HTR-8/SVneo (cell line): Measurements from ENCODE around the gene SLC2A11.
"Not testable (repeated sequence)": the region's sequence is repeated elsewhere in the genome, so short reads cannot be mapped to it uniquely, and the experiment has no call there.

Experiments used
- DNase-seq: peaks from one replicate; pipeline ENCODE4 v3.0.0; 2011; ENCODE audit warnings: low spot score, mixed read lengths; ENCODE audit not compliant: insufficient read length
- FAIRE-seq: peaks from 2 replicates; lab custom pipeline; 2011; peaks lifted over from hg19 to GRCh38; lab: Jason Lieb, UNC

SLC2A11 gene

DNA sequence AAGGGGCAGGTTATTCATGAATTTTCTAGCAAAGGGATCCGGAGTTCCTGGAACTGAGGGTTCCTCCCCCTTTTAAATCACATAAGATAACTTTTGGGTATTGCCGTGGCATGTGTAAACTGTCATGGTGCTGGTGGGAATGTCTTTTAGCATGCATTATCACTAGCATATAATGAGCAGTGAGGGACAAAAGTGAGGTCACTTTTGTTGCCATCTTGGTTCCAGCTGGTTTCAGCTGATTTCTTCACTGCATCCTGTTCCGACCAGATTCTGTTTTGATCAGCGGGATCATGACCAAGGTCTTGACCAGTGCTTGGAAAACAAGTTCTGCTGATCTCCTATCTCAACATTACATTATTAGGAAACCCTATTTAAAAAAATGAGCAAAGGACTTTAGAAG is 43.9 kb downstream of the SLC2A11 start:
- DNase-seq = no peak
- no peak for FAIRE-seq

DNA sequence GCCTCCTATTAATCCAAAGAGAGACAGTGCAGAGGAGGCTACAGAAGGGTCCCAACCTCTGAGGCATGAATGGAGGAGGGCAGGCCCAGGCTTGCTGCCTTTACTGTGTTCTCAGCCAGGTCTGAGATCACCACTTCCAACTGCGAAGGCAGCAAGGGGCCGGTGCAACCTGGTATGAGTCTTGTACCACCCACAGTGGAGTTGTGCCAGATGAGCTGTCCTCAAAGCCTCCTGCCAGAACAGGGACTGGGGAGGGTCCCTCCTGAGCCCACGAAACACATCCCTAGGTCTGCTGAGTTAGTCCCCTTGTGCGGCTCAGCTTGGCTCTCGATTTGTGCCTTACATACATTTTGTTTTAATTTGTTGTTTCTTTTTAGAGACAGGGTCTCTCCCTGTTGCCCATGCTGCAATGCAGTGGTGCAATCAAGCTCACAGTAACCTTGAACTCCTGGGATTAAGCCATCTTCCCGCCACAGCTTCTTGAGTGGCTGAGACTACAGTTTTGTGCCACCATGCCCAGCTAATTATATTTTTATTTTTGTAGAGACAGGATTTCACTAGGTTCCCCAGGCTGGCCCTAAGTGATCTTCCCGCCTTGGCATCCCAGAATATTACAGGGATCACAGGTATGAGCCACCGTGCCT is 45.8 kb downstream of the SLC2A11 start:
- DNase-seq (no peak), FAIRE-seq (no peak)

DNA sequence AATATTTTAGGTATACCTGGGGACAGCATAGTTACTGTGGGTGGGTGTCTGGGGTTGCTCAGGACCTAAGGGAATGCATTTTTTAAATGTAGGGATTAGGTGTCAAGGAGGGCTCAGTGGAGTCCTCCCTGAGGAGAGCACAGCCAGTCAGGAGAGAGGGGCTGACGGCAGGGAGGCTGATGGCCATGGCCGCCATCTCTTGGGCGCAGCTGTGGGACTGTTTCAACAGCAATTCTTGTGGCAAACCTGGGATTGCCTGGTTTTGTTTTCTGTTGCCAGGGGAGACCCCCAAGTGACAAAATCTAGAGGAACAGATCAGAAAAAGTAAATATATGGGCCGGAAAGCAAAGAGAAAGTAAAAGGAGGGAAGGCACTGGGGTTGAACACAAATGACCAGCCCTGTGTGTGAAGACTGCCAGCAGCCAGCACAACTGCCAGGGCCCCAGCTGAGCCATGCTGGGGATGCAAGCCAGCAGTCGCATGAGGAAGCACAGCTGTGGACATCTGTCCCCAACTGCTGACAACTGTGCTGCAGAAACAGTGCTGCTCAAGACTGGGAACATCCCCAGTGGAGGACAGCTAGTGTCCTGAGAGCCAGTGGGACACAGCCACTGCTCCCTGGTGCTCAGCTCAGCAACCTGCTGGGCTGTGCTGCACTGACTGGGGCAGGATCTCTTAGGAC is 47.0 kb downstream of the SLC2A11 start:
- no peak for FAIRE-seq
- no peak for DNase-seq

DNA sequence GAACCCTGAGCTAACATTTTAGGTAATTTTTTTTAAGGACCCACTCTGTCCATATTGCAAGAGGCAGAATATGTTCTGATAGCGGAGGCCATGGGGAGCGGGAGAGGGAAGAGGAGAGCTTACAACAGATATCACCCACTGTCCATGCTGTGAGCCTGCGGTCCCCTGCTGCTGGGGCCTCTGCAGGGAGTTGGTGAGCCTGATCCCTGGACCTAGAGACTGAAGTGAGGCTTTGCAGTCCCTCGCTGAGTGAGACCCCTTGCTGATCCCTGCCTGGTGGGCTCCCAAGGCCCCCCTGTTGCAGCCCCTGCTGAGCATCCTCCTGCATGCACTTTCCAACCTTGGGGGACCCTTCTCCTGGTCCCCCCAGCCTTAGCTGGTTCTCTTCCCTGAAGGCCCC is 49.0 kb downstream of the SLC2A11 start:
- DNase-seq (no peak), FAIRE-seq (no peak)

DNA sequence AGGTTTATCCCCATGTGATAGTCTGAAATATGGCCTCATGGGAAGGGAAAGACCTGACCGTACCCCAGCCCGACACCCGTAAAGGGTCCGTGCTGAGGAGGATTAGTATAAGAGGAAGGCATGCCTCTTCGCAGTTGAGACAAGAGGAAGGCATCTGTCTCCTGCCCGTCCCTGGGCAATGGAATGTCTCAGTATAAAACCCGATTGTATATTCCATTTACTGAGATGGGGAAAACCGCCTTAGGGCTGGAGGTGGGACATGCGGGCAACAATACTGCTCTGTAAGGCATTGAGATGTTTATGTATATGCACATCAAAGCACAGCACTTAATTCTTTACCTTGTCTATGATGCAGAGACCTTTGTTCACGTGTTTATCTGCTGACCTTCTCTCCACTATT is 49.7 kb downstream of the SLC2A11 start:
- FAIRE-seq, DNase-seq: not testable (repeated sequence)

DNA sequence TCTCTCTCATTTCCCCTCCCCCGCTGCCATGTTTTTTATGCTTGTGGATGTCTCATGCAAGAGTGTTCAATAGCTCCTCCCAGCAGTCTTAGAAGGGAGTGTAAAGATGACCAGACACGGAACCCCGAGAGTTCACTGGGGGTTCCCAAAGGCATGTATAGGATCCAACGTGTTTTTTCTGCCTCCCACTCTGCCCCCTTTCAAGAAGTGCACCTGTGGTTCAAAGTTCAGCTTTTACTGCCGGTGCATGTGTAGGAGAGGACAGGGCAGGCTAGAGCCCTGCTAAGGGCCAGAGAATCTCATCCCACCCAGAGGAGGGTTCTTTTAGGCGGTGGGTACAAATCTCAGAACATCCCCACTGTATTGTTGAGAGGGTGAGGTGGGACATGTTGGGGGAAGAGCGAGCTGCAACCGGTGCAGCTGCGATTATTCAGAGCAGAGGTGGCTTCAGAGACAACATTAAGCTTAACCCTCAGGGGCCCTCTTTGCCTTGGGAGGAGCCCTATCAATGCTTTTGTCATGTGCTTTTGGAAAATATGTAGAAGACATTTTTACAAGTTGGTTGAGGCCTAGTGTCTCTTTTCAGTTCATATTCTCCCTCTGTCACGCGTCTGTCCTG is 51.0 kb downstream of the SLC2A11 start:
- FAIRE-seq (no peak), DNase-seq (no peak)

DNA sequence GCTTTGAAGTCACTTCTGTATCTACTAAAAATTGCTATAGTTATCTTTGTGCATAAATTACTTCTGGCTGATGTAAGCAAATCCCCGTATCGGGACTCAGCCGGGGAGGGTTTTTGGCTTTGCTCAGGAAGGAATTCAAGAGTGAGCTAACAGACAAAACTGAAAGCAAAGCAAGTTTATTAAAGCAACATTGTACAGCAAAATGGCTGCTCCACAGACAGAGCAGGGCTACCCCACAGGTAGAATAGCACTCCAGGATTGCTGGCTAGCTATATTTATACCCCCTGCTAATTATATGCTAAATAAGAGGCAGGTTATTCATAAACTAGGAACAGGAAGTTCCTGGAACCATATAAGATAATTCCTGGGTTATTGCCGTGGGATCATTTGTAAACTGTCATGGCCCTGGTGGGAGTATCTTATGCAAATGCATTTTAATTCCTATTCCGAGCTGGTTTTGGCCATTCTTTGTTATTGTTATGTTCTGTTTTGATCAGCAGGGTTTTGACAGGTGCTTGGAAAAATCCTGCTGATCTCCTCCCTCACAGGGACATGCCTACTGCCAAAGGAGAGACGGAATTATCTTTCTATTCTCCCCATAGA is 51.7 kb downstream of the SLC2A11 start:
- FAIRE-seq = no peak

DNA sequence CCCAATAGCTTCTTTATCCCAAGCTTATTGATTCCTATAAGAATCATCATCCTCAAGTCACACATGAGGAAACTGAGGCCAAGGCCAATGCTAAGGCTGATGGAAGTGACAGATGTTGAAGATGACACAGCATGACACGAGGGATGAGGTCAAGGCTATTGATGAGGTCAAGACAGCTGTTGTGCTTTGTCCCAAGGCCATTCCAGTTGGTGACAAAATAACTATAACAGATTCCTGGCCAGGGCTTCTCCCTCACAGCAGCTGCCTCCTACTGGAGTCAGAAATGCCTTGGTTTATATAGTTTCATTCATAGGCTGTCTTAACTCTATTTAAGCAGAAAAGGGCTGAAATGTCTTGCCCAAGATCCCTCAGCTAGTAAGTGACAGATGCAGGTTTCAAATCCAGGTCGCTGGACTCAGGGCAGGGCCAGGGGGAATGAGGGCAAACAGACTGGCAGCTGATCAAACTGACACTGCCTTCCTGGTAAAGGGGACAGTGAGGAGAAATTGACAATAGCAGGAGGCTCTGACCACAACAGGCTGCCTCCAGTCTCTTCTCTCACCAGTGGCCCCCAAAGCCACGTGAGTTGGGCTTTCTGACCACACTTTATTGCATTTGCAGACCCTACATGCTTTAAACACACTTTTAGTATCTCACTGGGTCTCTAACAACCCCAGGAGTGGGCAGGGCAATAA is 53.0 kb downstream of the SLC2A11 start:
- FAIRE-seq (no peak), DNase-seq (no peak)

More for the DNA sequence above, 51.7 kb downstream of the SLC2A11 start:
- DNase-seq = no peak

DNA sequence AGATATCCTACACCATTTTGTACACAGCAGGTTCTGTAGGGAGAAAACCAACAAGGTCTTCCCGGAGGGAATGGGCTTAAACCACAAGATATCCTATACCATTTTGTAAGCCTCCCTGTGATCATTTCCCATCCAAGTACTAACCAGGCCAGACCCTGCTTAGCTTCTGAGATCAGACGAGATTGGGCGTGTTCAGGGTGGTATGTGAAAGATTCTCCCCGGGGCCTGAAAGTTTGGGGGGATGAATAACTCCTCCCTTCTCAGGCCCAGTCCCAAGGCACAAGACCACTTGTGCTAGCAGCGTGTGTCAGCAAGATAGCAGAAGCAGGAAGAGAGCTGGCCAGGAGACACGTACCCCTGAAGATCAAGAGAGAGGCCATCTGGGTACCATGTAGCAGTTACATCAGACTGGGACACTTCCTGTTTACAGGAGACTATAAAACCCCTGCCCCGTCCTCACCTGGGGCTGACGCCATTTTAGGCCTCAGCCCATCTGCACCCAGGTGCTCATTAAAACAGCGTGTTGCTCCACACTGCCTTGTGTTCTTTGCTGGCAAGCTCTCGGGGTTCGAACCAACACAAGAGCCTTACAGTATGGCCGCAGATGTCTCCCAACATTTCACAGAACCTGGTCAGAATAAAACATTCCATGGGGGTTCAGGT is 53.8 kb downstream of the SLC2A11 start:
- no peak for FAIRE-seq
- no peak for DNase-seq

DNA sequence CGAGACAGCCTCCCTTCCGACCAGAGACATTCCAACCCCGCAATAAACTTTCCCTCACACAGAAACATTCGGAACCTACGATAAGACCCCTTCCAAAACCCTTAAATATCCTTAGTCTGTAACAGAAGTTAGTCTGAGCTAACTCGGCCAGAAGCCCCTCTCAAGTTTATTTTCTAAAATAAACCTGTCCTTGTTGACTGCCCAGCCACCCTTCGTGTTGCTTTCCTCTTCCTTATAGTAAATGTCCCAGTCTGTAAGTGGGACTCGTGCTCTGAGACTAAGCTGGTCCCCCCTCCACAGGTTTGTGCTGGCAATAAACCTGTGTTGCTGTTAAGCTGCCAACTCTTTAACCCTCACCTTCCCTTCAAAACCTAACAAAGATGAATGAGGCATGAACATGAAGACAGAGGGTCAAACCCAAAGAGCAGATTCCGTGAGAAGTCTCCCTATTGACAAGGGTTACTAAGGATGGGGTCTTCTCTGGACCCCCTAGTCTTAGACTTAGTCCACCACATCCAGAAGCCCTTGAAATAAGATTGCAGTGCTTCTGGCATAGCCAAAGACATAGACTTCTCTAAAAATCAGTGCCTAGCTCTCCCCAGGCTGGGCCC is 54.7 kb downstream of the SLC2A11 start:
- FAIRE-seq (no peak), DNase-seq (no peak)

DNA sequence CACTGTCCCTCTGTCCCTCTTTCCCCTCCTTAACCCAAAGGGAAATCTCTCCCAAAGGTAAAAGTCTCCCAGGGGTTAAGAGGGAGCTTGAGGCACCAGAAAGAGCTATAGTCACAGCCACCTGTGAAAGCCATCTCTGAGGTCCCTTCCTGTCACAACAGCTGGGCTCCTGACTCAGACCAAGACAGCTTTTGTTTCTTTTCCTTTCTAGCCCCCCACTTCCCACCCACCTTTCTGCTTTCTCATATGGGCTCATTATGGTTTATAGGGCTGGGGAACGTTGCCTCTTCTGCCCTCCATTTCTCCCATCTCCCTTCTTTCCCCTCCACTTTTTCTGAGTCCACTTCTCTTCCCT is 55.6 kb downstream of the SLC2A11 start:
- FAIRE-seq = no peak

DNA sequence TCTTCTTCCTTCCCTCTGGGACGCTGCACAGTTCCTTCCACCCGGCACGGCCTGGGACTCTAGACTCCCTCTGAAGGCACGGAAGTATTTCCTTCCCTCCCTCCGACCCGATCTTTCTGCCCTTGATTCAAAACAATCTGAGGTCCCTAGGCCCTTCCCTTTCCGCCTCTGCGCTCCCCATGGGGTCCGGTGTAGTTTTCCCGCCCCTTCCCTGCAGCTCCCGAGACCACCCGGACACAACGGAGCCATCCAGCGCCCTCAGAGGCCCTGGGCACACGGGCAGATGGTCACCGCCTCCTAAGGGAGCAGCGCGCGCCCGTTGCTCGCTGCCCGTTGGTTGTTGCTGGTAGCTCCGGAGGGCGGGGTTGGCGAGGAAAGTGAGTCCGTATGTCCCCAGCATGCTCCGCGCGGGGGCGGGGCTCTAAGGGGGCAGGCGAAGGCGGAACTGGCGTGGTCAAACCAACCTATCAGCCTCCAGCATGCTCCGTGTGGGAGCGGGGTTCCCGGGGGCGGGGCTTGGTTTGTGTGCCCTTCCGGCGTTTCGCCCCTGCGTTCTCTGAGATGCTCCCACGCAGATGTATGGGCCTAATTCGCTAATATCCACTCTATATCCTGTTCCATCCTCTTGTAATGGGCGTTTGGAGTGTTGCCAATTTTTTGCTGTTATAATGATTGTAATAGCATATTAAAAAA is 56.1 kb downstream of the SLC2A11 start:
- DNase-seq = peak; percentile 94
- peak; percentile 83 for FAIRE-seq

More for the DNA sequence above, 55.6 kb downstream of the SLC2A11 start:
- DNase-seq = no peak

DNA sequence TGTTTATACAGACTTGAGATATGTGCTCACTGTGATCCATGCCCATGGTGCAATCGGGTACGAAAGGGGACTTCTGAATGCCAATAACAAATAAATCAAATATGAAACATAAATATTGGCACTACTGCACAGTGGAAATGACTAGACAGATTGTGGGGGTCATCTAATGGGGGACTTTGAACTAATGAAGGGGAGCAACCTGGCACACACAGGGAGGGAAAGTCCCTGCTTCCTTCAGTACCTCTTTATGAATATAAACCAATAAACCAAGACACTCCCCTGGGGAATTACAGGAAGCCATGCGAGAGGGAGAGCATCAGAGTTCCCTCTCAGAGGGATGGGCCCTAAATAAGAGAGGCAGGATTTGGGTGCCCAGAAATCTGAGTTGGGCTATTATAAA is 57.6 kb downstream of the SLC2A11 start:
- no peak for FAIRE-seq

DNA sequence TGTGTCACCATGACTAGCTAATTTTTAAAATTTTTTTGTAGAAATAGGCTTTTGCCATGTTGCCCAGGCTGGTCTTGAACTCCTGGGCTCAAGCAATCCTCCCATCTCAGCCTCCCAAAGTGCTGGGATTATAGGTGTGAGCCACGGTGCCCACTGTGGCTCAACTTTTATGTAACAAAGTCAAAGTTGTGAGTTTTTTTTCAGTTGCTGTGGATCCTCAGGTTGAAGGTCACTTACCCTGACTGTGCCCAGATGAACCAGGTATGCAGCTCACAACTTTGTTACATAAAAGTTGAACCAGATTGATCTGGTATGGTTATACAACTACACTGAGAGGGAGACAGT is 62.6 kb downstream of the SLC2A11 start:
- FAIRE-seq, DNase-seq: not testable (repeated sequence)

More for the DNA sequence above, 57.6 kb downstream of the SLC2A11 start:
- no peak for DNase-seq

DNA sequence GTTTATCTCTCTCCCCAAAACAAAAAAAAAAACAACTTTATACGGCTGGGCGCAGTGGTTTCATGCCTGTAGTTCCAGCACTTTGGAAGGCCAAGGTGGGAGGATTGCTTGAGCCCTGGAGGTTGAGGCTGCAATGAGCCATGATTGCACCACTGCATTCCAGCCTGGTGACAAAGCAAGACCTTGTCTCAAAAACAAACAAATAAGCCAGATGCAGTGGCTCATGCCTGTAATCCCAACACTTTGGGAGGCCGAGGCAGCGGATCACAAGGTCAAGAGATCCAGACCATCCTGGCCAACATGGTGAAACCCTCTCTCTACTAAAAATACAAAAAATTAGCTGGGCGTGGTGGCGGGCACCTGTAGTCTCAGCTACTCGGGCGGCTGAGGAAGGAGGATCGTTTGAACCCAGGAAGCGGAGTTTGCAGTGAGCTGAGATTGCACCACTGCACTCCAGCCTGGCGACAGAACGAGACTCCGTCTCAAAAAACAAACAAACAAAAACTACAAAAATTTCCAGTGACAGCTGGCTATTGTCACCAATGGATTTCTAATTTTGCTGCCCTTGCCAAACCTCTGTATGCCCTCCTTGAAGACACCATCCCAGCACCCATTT is 64.0 kb downstream of the SLC2A11 start:
- DNase-seq, FAIRE-seq: not testable (repeated sequence)

DNA sequence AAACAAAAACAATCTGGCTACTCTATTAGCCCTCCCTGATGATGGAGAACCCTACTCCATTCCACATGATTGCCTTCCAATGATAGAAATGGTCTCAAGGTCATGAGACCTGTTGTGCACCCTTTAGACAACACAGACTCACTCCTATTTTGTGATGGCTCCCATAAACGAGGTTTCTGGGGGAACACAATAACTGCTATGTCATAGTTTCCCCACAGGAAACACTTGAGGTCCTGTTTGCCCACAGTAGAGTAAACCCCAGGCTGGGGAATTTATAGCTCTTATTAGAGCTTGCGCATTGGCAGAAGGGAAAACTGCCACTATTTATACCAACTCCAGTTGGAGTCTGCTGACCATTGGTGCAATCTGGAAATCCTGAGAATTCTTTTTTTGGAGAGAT is 65.2 kb downstream of the SLC2A11 start:
- FAIRE-seq = no peak
- DNase-seq = no peak

DNA sequence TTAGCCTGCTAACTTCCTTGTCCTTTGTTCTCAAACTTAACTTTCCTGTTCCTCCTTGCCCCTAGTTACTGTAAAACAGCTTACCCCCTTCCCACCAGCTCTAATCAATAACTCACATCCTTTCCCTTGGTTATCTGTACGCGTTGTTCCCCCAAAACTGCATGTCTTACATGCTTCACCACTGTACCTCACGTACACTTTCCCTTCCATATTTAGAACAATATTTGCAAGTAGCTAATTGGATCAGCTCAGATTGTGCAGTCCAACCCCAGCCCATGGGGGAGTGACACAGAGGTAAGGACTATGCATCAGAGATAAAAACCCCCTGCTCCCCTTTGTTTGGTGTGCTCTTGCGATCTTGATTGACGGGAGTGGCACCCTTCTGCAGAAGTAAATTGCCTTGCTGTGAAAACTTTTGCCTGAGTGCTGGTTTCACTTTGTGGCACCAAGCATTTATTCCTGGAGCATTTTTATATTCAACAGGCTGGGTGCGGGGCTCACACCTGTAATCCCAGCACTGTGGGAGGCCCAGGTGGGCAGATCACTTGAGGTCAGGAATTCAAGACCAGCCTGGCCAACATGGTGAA is 67.4 kb downstream of the SLC2A11 start:
- DNase-seq (no peak), FAIRE-seq (no peak)

DNA sequence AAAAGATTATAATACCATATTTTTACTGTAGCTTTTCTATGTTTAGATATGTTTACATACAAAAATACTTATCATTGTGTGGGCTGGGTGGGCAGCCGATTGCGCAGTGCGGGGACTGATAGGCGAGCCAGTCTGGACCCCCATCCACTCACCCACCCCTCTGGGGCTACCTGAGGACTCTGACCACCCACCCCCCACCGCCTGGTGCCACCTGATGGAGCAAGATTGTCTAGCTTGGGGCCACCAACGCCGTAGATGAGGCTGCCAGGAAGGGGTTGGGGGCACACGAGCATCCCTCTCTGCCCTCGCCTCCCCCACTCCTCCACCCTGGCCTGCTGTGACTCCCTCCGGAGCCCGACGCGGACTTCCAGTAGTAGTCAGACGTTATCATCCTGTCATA is 68.9 kb downstream of the SLC2A11 start:
- no peak for DNase-seq
- no peak for FAIRE-seq
